ENCODE results near the gene GOLGA1. TPM values are rescaled to one million over a fixed set of nuclear protein-coding genes. Genes with fewer than 3 reads are reported as not detected.

GOLGA1 gene
- total RNA-seq, 2 donors from 2014 or later, result 19.1 to 23.2 TPM

GRCh38 chr9:124869986-124870560 lies 70.8 kb downstream of the GOLGA1 start:
- no peak for TF ChIP-seq CTCF (IDR thresholded peaks at IDR 0.05)
- no peaks in the 10 kb centered on the region for H3K27me3 ChIP-seq
- peak overlapping the region; percentile 99 for H3K4me3 ChIP-seq
- peaks cover 18% of the 10 kb centered on the region for H3K4me1 ChIP-seq
- H3K36me3 ChIP-seq, result peaks cover 16% of the 10 kb centered on the region
- H3K9me3 ChIP-seq, result no peaks in the 10 kb centered on the region
- intact Hi-C loops (cut with DNase I), result no loop called here
- DNase-seq, result peak; percentile 70
- H3K27ac ChIP-seq, result peak overlapping the region; percentile 89
- H3K9ac ChIP-seq (ENCODE audit: low read depth in 2 of 2, low read length in 2 of 2), result peak overlapping the region; percentile 97 to 98

- Histone ChIP-seq H3K4me1 (peaks cover 18% of the 10 kb centered on the region), H3K9ac (ENCODE audit: low read depth in 2 of 2, low read length in 2 of 2) (peak overlapping the region; percentile 97 to 98), H3K36me3 (peaks cover 11% of the 10 kb centered on the region), H3K27me3 (no peaks in the 10 kb centered on the region), H3K9me3 (no peaks in the 10 kb centered on the region), H3K27ac (peak overlapping the region; percentile 89), H3K4me3 (peak overlapping the region; percentile 99)
- no peak for TF ChIP-seq CTCF (IDR thresholded peaks at IDR 0.05)
- DNase-seq, result peak; percentile 43
- intact Hi-C loops (cut with DNase I), result no loop called here
These were observed 71.4 kb downstream of the GOLGA1 start for GRCh38 chr9:124869466-124869985.

GRCh38 chr9:124868511-124869465 lies 72.1 kb downstream of the GOLGA1 start:
- Histone ChIP-seq H3K27ac (peak overlapping the region; percentile 89), H3K9ac (ENCODE audit: low read depth in 2 of 2, low read length in 2 of 2) (peak overlapping the region; percentile 98 to 99), H3K36me3 (peaks cover 8% of the 10 kb centered on the region), H3K4me1 (peaks cover 18% of the 10 kb centered on the region), H3K9me3 (no peaks in the 10 kb centered on the region), H3K4me3 (peak overlapping the region; percentile 99), H3K27me3 (no peaks in the 10 kb centered on the region)
- no peak for TF ChIP-seq CTCF (IDR thresholded peaks at IDR 0.05)
- intact Hi-C loops (cut with DNase I), result no loop called here
- DNase-seq, result peak; percentile 90

- no peak overlapping the region for H3K9ac ChIP-seq (ENCODE audit: low read depth in 2 of 2, low read length in 2 of 2)
- H3K9me3 ChIP-seq, result no peaks in the 10 kb centered on the region
- peaks cover 22% of the 10 kb centered on the region for H3K4me1 ChIP-seq
- intact Hi-C loops (cut with DNase I), result no loop called here
- H3K27ac ChIP-seq, result no peak overlapping the region
- H3K4me3 ChIP-seq, result no peak overlapping the region
- TF ChIP-seq CTCF (IDR thresholded peaks at IDR 0.05), result no peak
- peaks cover 8% of the 10 kb centered on the region for H3K36me3 ChIP-seq
- no peak for DNase-seq
- H3K27me3 ChIP-seq, result no peaks in the 10 kb centered on the region
These were observed 77.5 kb downstream of the GOLGA1 start for GRCh38 chr9:124863371-124863871.

Measured in colonic mucosa (tissue), 4 donors.